ENCODE data around the gene ZFP69.

Gene ZFP69

GRCh38 chr1:40539338-40539737, 62.2 kb downstream of the ZFP69 start:
- Histone ChIP-seq H3K27me3 (replicated peaks; ENCODE audit: control insufficient read depth, insufficient read depth, low read length, poor library complexity, severe bottlenecking) (no peaks in the 10 kb centered on the region), H3K27ac (ENCODE audit: insufficient read depth, low read length, poor library complexity, severe bottlenecking) (no peak overlapping the region), H3K4me3 (ENCODE audit: insufficient read depth, low read depth, low read length, poor library complexity, severe bottlenecking) (no peak overlapping the region), H3K36me3 (ENCODE audit: control insufficient read depth, insufficient read depth, low read length) (peaks cover 8% of the 10 kb centered on the region), H3K4me1 (ENCODE audit: control insufficient read depth, insufficient read depth, low read length, poor library complexity, severe bottlenecking) (no peaks in the 10 kb centered on the region), H3K9me3 (ENCODE audit: control insufficient read depth, low read length) (no peaks in the 10 kb centered on the region)
- no peak for DNase-seq
